ENCODE measurements around the gene FAM3A.

DNA sequence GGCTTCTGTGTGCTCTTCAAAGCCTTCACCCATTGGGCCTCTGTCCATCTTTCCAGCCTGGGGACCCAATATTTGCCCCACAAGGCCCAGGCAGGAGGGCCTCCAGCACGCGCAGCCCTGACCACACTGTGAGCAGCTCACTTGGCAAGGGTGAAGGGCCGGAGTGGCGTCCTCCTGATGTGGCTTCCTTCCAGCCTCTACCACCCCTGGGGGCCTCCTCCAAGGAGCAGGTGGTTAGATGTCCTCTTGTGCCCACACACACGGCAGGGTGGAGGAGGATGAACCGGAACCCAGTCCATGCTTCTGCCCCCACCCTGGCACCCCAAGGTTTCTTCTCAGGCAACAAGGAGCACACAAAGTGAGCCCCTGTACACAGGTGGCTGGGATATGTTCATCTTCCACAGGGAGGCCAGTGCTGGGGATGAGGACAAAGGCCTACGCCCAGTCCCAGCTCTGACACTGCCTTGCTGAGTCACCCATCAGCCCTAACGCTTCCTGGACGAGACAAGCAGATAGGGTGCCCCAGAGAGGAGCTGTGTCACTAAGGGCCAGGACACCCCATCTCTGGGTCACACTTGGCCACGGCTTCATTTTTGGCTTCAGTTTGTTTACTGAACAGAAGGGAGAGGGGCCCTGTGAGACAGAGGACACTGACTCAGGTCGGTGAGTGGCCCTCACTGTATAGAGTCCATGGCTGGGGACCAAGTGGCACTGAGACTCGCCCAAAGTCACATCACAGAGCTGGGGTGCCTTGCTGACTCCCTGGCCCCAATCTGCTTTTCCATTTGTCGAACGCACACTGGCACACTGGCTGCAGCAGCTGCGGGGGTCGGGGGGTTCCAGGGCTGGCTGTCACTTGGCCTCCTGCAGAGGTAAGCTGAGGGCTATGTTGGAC lies 31.5 kb downstream of the FAM3A start:
- TF ChIP-seq, protein P1, sequence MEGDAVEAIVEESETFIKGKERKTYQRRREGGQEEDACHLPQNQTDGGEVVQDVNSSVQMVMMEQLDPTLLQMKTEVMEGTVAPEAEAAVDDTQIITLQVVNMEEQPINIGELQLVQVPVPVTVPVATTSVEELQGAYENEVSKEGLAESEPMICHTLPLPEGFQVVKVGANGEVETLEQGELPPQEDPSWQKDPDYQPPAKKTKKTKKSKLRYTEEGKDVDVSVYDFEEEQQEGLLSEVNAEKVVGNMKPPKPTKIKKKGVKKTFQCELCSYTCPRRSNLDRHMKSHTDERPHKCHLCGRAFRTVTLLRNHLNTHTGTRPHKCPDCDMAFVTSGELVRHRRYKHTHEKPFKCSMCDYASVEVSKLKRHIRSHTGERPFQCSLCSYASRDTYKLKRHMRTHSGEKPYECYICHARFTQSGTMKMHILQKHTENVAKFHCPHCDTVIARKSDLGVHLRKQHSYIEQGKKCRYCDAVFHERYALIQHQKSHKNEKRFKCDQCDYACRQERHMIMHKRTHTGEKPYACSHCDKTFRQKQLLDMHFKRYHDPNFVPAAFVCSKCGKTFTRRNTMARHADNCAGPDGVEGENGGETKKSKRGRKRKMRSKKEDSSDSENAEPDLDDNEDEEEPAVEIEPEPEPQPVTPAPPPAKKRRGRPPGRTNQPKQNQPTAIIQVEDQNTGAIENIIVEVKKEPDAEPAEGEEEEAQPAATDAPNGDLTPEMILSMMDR (IDR thresholded peaks at IDR 0.05) = no peak
- TF ChIP-seq, protein P2, sequence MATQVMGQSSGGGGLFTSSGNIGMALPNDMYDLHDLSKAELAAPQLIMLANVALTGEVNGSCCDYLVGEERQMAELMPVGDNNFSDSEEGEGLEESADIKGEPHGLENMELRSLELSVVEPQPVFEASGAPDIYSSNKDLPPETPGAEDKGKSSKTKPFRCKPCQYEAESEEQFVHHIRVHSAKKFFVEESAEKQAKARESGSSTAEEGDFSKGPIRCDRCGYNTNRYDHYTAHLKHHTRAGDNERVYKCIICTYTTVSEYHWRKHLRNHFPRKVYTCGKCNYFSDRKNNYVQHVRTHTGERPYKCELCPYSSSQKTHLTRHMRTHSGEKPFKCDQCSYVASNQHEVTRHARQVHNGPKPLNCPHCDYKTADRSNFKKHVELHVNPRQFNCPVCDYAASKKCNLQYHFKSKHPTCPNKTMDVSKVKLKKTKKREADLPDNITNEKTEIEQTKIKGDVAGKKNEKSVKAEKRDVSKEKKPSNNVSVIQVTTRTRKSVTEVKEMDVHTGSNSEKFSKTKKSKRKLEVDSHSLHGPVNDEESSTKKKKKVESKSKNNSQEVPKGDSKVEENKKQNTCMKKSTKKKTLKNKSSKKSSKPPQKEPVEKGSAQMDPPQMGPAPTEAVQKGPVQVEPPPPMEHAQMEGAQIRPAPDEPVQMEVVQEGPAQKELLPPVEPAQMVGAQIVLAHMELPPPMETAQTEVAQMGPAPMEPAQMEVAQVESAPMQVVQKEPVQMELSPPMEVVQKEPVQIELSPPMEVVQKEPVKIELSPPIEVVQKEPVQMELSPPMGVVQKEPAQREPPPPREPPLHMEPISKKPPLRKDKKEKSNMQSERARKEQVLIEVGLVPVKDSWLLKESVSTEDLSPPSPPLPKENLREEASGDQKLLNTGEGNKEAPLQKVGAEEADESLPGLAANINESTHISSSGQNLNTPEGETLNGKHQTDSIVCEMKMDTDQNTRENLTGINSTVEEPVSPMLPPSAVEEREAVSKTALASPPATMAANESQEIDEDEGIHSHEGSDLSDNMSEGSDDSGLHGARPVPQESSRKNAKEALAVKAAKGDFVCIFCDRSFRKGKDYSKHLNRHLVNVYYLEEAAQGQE (IDR thresholded peaks at IDR 0.05; ENCODE audit: insufficient read depth in 1 of 2, low read depth in 2 of 2, low read length in 1 of 2) = no peak
- no peak for TF ChIP-seq POLR2AphosphoS5 (IDR thresholded peaks at IDR 0.05; ENCODE audit: low read depth, low read length)
